HepG2 (cell line): ENCODE measurements around the gene CLIC6. TPM values are rescaled to one million over a fixed set of nuclear protein-coding genes. Genes with fewer than 3 reads are reported as not detected.

Source experiments
- HNF1A ChIP-seq, 2 experiments: sonication (generic) in 1 of 2; formaldehyde crosslinking in 1 of 2; IDR thresholded peaks; 2 replicates each; pipeline versions ENCODE4 v1.4.0 to v1.6.1; 2016 to 2020; ENCODE audit warnings: borderline replicate concordance in 1 of 2, low read depth in 1 of 2, mild to moderate bottlenecking in 1 of 2, missing genetic modification reagents in 1 of 2
- JDP2 ChIP-seq: sonication (generic); formaldehyde crosslinking; IDR thresholded peaks from 2 replicates; pipeline ENCODE4 v1.8.1; 2022; ENCODE audit warnings: missing genetic modification reagents, borderline replicate concordance
- MXD3 ChIP-seq: IDR thresholded peaks from 2 replicates; pipeline ENCODE4 v1.6.1; 2016; ENCODE audit warnings: mild to moderate bottlenecking, missing biosample characterization, missing genetic modification reagents
- PRDM15 ChIP-seq: sonication (generic); formaldehyde crosslinking; IDR thresholded peaks from 2 replicates; pipeline ENCODE4 v1.4.0; 2020; ENCODE audit warnings: missing genetic modification reagents
- ZNF451 ChIP-seq: sonication (generic); formaldehyde crosslinking; IDR thresholded peaks from 2 replicates; pipeline ENCODE4 v1.5.0; 2020; ENCODE audit warnings: mild to moderate bottlenecking, missing genetic modification reagents
- ZNF691 ChIP-seq: sonication (generic); formaldehyde crosslinking; IDR thresholded peaks from 2 replicates; pipeline ENCODE4 v1.4.0; 2020; ENCODE audit warnings: missing genetic modification reagents, low read depth, mild to moderate bottlenecking, borderline replicate concordance
- polyA plus RNA-seq, 8 experiments: library from polyadenylated mRNA; depleted of rRNA in 3 of 8; stranded (reverse) in 7 of 8; unstranded in 1 of 8; fragments of >200 nt; fragmentation: Illumina TruSeq in 4 of 8; extraction: Trizol in 4 of 8; gene quantifications; 2 replicates each; pipeline versions ENCODE4 v1.2.1 to v1.2.3, GENCODE V29; 2011 to 2016; ENCODE audit warnings: low read depth in 4 of 8, missing spikeins in 1 of 8, mixed read lengths in 1 of 8; ENCODE audit not compliant: insufficient read depth in 1 of 8
- total RNA-seq, 5 experiments: library from RNA; depleted of rRNA; stranded (reverse); fragments of >200 nt; fragmentation: Illumina TruSeq; extraction: Trizol; gene quantifications; 2 replicates each; pipeline ENCODE4 v1.2.3, GENCODE V29; 2016; ENCODE audit warnings: low read depth in 1 of 5

The CLIC6 gene
- total and polyA plus RNA-seq, 2 of the 13 experiments (the other 11 are each of a cell fraction or from before 2014, with no cell fraction given), result not detected

- TF ChIP-seq HNF1A (IDR thresholded peaks at IDR 0.05; ENCODE audit: low read depth) (peak; percentile 44; the same call in 1 of the 2 replicates), HNF1A (CRISPR knock-in tag; IDR thresholded peaks at IDR 0.05; ENCODE audit: borderline replicate concordance) (peak; percentile 47; the same call in 1 of the 2 replicates), ZNF691 (CRISPR knock-in tag) (no peak), JDP2 (CRISPR knock-in tag) (no peak), MXD3 (CRISPR knock-in tag) (no peak), PRDM15 (no peak), ZNF451 (CRISPR knock-in tag) (no peak)
- TF ChIP-seq, all 625 proteins: peak for 10
These were observed 80.1 kb downstream of the CLIC6 start (continued) for GRCh38 chr21:34748862-34749261.
